GM06990 (cell line): ENCODE data around the gene LRRN2.

Experiments
- DNase-seq: peaks from one replicate; pipeline ENCODE4 v3.0.0-alpha.2; 2011; ENCODE audit not compliant: insufficient read length; ENCODE audit errors: extremely low read depth
- H3K27me3 ChIP-seq: replicated peaks from 2 replicates; pipeline ENCODE4 v1.6.0; 2011; ENCODE audit warnings: low read length; ENCODE audit not compliant: control insufficient read depth, insufficient read depth
- H3K36me3 ChIP-seq: 2 replicates; pipeline ENCODE4 v1.5.1; 2011; ENCODE audit warnings: low read length; ENCODE audit not compliant: control insufficient read depth, insufficient read depth
- H3K4me3 ChIP-seq: replicated peaks from 2 replicates; pipeline ENCODE4 v1.5.1; 2011; ENCODE audit warnings: low read depth, mild to moderate bottlenecking, control low read depth, low read length
- TF ChIP-seq, protein P1 (sequence below): IDR thresholded peaks from 2 replicates; pipeline ENCODE4 v1.5.1; 2011; ENCODE audit warnings: low read length, control low read depth, mild to moderate bottlenecking, inconsistent platforms; ENCODE audit not compliant: insufficient read depth, poor library complexity, severe bottlenecking

LRRN2 gene

DNA sequence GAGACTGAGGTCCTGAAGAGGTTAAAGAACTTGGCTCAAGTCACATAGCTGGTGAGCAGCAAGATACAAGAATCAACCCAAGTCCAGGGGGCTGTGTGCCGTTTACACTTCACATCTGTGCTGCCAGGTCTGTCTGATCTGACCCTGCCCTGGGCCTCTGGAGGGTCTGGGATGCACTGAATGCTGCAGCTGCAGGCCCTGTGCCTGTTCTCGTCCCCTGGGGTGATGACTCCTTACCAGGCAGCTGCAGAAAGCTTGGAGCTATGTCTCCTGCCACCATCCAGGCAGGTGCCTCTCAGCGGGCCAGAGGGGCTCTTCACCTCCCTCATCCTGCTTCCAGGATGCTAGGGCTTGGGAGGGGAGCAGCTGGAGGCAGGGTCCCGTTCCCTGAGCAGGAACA, 63.5 kb downstream of the LRRN2 start:
- no peak overlapping the region for H3K4me3 ChIP-seq
- TF ChIP-seq, protein P1, sequence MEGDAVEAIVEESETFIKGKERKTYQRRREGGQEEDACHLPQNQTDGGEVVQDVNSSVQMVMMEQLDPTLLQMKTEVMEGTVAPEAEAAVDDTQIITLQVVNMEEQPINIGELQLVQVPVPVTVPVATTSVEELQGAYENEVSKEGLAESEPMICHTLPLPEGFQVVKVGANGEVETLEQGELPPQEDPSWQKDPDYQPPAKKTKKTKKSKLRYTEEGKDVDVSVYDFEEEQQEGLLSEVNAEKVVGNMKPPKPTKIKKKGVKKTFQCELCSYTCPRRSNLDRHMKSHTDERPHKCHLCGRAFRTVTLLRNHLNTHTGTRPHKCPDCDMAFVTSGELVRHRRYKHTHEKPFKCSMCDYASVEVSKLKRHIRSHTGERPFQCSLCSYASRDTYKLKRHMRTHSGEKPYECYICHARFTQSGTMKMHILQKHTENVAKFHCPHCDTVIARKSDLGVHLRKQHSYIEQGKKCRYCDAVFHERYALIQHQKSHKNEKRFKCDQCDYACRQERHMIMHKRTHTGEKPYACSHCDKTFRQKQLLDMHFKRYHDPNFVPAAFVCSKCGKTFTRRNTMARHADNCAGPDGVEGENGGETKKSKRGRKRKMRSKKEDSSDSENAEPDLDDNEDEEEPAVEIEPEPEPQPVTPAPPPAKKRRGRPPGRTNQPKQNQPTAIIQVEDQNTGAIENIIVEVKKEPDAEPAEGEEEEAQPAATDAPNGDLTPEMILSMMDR, result no peak
- DNase-seq, result no peak
- peaks cover 3% of the 10 kb centered on the region for H3K27me3 ChIP-seq
- no peaks in the 10 kb centered on the region for H3K36me3 ChIP-seq

DNA sequence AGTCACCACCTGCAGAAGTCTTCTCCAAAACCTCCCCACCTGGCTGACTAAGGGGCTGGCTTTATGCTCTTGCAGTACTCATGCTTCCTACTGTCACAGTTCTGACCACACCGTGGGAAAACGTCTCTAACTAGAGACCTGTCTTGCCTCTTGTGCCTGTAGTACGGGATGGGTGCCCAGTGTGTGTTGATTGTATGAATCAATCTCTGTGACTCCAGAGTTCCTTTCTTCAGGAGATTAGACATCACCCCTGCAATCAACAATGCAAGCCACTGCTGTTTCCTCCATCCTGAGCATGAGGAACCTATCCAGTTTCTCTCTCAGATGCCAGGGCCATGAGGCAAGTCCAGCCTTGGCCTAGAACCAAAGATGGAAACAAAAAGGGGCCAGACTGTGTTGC, 64.1 kb downstream of the LRRN2 start:
- Histone ChIP-seq H3K4me3 (no peak overlapping the region), H3K27me3 (peaks cover 3% of the 10 kb centered on the region), H3K36me3 (no peaks in the 10 kb centered on the region)
- TF ChIP-seq, protein P1, result no peak
- no peak for DNase-seq

DNA sequence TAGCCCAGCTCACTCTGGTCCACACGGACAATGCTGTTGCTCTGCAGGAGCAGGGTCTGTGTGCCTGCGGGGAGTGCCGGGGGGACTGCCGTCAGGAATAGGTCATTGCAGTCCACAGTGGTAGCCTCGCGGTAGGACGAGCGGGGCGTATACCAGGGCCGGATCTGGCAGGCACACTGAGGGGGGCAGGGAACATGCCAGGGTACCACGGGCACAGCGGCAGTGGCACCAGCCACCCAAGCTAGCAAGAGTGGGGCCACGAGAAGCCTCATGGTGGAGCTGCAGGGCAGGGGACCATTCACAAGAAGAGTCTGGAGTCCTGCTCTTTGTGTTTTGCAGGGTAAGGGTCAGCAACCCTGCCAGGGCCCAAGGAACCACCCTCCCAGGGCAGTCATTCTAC, 65.8 kb downstream of the LRRN2 start:
- Histone ChIP-seq H3K4me3 (no peak overlapping the region), H3K27me3 (peaks cover 3% of the 10 kb centered on the region), H3K36me3 (no peaks in the 10 kb centered on the region)
- TF ChIP-seq, protein P1, result peak; percentile 23
- no peak for DNase-seq

DNA sequence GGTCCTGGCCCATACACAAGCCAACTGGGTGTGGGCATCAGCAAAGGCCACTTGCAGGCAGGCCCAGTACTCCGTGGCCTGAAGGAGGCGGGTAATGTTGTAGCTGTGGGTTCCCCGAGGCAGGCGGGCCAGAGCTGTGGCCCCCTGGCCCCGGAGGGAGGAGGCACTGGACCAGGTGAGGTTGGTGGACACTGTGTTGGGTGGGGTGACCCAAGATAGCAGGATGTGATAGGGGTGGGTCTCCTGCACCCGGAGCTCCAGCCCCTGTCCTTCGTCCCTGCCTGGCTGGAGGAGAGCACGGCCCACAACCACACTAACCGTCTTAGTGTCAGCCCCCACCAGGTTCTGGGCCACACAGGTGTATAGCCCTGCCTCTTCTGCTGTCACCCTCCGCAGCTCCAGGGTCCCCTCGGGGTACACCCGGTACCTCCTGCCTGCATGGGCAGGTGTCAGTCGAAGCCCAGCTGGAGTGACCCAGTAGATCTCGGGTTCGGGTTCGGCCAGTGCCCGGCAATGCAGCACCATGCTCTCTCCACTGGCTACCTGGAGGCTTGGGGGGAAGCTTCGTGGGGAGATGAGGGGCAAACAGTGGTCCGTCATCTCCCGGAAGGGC, 67.3 kb downstream of the LRRN2 start:
- H3K4me3 ChIP-seq, result no peak overlapping the region
- TF ChIP-seq, protein P1, result no peak
- peaks cover 3% of the 10 kb centered on the region for H3K27me3 ChIP-seq
- no peaks in the 10 kb centered on the region for H3K36me3 ChIP-seq
- no peak for DNase-seq

DNA sequence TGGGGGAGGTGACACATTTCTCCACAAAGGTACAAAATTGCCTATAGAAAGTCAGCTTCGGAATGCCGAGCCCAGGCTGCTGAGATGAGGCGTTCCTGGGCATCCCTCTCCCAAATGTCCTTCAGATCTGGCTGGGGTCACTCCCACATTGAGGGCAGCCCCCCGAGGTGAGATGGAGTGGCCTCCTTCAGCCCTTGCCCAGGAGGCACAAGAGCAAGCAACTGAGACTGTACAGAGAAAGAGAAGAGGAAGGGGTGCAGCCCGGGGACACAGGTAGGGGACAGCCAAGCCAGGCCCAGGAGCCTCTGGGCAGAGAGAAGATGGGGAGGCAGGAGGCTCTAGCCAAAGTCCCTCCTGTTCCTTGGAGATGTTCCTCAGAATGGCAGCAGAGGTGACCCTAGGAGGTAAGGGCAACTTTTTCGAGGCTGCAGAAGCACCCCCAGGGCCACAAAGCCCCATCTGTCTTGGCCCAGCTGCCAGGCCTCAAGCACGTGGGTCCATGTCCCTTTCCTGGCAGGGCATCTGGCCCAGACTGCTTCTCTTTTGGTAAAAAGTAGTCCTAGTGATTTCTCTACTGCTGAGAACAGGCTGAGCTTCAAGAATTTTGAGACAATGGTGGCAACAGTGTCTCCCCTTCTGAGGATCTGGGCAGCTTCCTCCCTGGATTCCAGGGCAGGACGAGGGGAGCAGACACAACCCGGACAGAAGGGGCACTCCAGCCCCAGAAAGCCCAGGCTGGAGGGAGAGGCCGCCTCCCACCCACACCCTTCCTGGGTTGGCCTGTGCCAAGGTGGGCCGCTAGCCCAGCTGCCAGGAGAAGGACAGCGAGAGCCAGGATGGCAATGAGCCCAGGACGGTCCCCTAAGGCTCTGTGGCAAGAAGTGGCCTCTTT, 68.0 kb downstream of the LRRN2 start:
- H3K36me3 ChIP-seq, result no peaks in the 10 kb centered on the region
- H3K27me3 ChIP-seq, result peaks cover 3% of the 10 kb centered on the region
- TF ChIP-seq, protein P1, result no peak
- DNase-seq, result no peak
- no peak overlapping the region for H3K4me3 ChIP-seq
